ENCODE results near the gene FAM9B.

DNA sequence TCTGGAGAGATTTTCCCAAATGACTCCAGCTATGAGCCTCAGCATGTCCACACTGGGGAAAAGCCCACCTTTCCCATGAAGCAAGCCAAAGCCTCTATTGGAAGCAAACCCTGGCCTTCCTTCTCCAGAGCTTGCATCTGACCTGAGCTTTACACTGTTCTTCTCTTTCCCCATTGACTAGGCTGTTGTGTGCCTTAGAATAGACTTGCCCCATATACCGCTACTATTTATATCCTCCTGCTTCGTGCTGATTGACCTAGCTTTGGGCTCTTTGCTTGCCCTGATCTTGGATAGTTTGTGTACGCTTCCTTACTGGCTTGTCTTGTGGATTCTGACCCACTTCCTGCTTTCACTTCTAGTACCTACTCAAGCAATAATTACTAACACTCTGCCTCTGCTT lies 30.9 kb downstream of the FAM9B start:
- TF ChIP-seq, protein P1, sequence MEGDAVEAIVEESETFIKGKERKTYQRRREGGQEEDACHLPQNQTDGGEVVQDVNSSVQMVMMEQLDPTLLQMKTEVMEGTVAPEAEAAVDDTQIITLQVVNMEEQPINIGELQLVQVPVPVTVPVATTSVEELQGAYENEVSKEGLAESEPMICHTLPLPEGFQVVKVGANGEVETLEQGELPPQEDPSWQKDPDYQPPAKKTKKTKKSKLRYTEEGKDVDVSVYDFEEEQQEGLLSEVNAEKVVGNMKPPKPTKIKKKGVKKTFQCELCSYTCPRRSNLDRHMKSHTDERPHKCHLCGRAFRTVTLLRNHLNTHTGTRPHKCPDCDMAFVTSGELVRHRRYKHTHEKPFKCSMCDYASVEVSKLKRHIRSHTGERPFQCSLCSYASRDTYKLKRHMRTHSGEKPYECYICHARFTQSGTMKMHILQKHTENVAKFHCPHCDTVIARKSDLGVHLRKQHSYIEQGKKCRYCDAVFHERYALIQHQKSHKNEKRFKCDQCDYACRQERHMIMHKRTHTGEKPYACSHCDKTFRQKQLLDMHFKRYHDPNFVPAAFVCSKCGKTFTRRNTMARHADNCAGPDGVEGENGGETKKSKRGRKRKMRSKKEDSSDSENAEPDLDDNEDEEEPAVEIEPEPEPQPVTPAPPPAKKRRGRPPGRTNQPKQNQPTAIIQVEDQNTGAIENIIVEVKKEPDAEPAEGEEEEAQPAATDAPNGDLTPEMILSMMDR (conservative IDR thresholded peaks at IDR 0.05 in 1 of 2, IDR thresholded peaks at IDR 0.05 in 1 of 2; ENCODE audit: low read depth in 1 of 2, low read length in 2 of 2): no peak
- no peak for TF ChIP-seq EZH2 (IDR thresholded peaks at IDR 0.05; ENCODE audit: low read length, missing control alignments)

Measured in fibroblast of lung (primary cell).